Peyer's patch (tissue), 4 donors: Measurements from ENCODE around the gene PLCH1.
"Not testable (repeated sequence)": the region's sequence is repeated elsewhere in the genome, so short reads cannot be mapped to it uniquely, and the experiment has no call there.

Experiments used
- POLR2A ChIP-seq, 2 donors: fragments of 450-650 bp; IDR thresholded peaks; one replicate each; pipeline ENCODE4 v1.5.1; 2017; ENCODE audit warnings: antibody characterized with exemption in 2 of 2, mild to moderate bottlenecking in 2 of 2, moderate library complexity in 2 of 2
- TF ChIP-seq, protein P1 (sequence below), 6 experiments: fragments of 450-650 bp in 4 of 6; fragments of 200-600 bp in 2 of 6; sonication (generic) in 1 of 6; IDR thresholded peaks; one replicate each; pipeline ENCODE4 v1.5.1; 2017 to 2019; ENCODE audit warnings: antibody characterized with exemption in 6 of 6, mild to moderate bottlenecking in 3 of 6, moderate library complexity in 1 of 6

DNA sequence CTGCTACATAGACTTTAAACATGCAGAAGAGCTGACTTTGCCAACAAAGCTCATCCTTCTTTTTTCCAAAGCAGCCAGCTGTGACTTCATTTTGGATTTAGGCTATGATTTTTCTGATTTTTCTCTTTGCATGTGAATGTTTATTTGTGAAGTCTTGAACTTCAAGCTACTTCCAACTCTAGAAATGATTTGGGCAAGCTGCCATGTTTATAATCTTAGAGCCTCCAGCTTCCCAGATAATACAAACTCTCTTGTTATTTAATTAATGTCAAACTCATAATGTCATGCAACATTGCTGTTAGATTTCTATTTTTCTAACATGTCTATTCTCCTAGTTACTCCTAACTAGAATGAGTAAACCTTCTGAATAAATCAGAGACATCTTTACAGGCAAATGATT is 106.4 kb downstream of the PLCH1 start:
- TF ChIP-seq, protein P1, sequence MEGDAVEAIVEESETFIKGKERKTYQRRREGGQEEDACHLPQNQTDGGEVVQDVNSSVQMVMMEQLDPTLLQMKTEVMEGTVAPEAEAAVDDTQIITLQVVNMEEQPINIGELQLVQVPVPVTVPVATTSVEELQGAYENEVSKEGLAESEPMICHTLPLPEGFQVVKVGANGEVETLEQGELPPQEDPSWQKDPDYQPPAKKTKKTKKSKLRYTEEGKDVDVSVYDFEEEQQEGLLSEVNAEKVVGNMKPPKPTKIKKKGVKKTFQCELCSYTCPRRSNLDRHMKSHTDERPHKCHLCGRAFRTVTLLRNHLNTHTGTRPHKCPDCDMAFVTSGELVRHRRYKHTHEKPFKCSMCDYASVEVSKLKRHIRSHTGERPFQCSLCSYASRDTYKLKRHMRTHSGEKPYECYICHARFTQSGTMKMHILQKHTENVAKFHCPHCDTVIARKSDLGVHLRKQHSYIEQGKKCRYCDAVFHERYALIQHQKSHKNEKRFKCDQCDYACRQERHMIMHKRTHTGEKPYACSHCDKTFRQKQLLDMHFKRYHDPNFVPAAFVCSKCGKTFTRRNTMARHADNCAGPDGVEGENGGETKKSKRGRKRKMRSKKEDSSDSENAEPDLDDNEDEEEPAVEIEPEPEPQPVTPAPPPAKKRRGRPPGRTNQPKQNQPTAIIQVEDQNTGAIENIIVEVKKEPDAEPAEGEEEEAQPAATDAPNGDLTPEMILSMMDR (IDR thresholded peaks at IDR 0.05), result not testable (repeated sequence)
- TF ChIP-seq POLR2A (IDR thresholded peaks at IDR 0.05), result not testable (repeated sequence)
